HG02973 (cell line): ENCODE data around the gene TIMM23.
"Not testable (repeated sequence)": the region's sequence is repeated elsewhere in the genome, so short reads cannot be mapped to it uniquely, and the experiment has no call there.

Experiments used
- ATAC-seq: cut with Tn5 transposase; IDR thresholded peaks from one replicate; pipeline ENCODE4 v1.9.1; 2021; ENCODE audit warnings: moderate library complexity; ENCODE audit not compliant: unreplicated experiment

The TIMM23 gene

GRCh38 chr10:45985590-45985989 is 13.3 kb downstream of the TIMM23 start:
- ATAC-seq = not testable (repeated sequence)

- ATAC-seq = no peak
These were observed 25.3 kb downstream of the TIMM23 start for GRCh38 chr10:45997557-45997956.

- ATAC-seq = no peak
These were observed 25.9 kb downstream of the TIMM23 start for GRCh38 chr10:45997994-45998763.

GRCh38 chr10:45999955-46000354 is 27.7 kb downstream of the TIMM23 start:
- not testable (repeated sequence) for ATAC-seq

GRCh38 chr10:46000538-46000937 is 28.2 kb downstream of the TIMM23 start:
- ATAC-seq = no peak

GRCh38 chr10:46001187-46001756 is 29.0 kb downstream of the TIMM23 start:
- no peak for ATAC-seq

GRCh38 chr10:46002189-46002687 is 29.9 kb downstream of the TIMM23 start:
- not testable (repeated sequence) for ATAC-seq

- no peak for ATAC-seq
These were observed 30.8 kb downstream of the TIMM23 start for GRCh38 chr10:46002916-46003693.

GRCh38 chr10:46004963-46005362 is 32.7 kb downstream of the TIMM23 start:
- ATAC-seq = no peak

- ATAC-seq = no peak
These were observed 33.1 kb downstream of the TIMM23 start for GRCh38 chr10:46005383-46005782.

GRCh38 chr10:46006219-46006618 is 33.9 kb downstream of the TIMM23 start:
- no peak for ATAC-seq

GRCh38 chr10:46012746-46013145 is 40.5 kb downstream of the TIMM23 start:
- no peak for ATAC-seq

GRCh38 chr10:46014206-46014605 is 41.9 kb downstream of the TIMM23 start:
- no peak for ATAC-seq

- ATAC-seq = no peak
These were observed 42.6 kb downstream of the TIMM23 start for GRCh38 chr10:46014683-46015405.

GRCh38 chr10:46016190-46016589 is 43.9 kb downstream of the TIMM23 start:
- no peak for ATAC-seq

- no peak for ATAC-seq
These were observed 44.5 kb downstream of the TIMM23 start for GRCh38 chr10:46016811-46017210.

GRCh38 chr10:46017733-46018132 is 45.4 kb downstream of the TIMM23 start:
- ATAC-seq = no peak

- ATAC-seq = no peak
These were observed 46.3 kb downstream of the TIMM23 start for GRCh38 chr10:46018453-46019176.

- ATAC-seq = no peak
These were observed 46.9 kb downstream of the TIMM23 start for GRCh38 chr10:46019177-46019528.

- ATAC-seq = no peak
These were observed 47.5 kb downstream of the TIMM23 start for GRCh38 chr10:46019569-46020343.
